Activated CD8-positive, alpha-beta memory T cell treated with anti-CD3 and anti-CD28 coated beads, Interleukin-2, amount 50 U/mL, for 1 hour (primary cell): ENCODE measurements around the gene ARHGEF16.

Experiments used
- DNase-seq: peaks from one replicate; pipeline ENCODE4 v3.0.0-alpha.2; 2020; ENCODE audit errors: extremely low read depth

ARHGEF16 gene

DNA sequence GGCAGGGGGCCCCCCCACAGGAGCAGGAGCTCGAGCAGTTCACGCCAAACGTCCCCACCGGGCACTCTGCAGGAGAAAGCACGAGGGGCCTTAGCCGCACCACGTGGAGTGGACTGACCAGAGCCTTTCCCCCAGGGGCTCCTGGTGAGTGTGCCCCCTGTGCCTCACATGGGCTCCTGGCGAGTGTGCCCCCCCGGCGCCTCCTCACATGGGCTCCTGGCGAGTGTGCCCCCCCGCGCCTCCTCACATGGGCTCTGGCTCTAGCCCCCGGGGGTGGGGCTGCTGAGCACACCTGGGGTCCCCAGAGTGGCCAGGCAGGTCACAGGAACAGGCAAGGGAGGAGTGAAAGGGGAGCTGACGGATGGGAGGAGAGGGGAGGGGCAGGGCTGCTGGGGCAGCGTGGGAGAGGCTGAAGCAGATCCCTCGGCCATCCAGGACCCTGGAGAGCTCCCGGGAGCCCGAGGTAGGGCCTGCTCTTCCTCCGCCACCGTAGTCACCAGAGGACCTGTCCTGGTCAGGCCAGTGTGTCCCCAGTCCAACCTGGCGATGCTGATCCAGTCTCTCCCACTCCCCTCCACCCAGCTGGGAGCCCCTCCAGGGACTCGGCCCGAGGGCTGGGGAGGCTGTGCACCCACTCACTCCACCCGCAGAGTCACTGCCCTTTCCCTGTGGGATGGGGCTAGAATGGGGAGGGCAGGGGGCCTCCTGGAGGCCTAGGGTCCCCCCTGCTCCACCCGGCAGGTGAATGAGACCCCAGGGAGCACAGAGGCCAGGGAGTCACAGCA lies 47.6 kb downstream of the ARHGEF16 start:
- DNase-seq, result no peak

DNA sequence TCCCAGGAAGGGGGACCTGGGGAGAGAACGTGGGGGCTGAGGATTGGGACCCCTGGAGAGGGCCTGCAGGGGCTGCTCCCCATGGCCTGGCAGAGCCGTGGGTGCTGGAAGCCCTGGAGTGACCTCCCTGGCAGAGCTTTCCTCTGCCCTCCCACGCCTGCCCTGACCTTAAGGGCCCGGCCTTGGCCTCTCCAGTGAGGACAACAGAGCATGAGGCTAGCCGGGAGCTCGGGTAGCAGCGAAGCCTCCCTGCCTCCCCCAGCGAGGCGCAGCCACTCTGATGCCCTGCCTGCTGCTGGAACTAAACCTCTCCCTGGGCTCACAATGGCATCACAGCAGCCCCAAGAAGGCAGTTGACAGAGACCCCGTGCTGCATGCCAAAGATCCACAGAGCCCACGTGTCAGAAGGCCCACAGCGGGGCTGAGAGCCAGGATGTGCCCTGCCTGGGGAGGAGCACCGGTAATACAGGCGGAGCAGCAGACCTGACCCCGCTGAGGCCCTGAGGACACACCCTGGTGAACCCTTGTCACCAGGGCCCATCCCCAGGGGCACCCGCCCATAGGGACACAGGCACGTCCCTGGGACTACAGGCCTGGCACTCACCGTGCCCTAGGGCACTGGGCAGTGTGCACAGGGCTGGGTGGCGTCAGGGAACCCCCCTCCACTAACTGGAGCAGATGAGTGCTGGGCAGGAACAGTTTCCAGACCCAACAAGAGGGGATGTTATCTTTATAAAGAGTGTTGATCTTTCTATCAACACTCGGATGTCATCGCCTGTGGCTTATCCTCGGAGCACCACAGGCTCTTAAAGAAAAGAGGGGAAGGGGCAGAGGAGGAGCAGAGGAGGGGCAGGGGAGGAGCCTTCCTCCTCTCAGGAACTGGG lies 48.4 kb downstream of the ARHGEF16 start:
- no peak for DNase-seq

DNA sequence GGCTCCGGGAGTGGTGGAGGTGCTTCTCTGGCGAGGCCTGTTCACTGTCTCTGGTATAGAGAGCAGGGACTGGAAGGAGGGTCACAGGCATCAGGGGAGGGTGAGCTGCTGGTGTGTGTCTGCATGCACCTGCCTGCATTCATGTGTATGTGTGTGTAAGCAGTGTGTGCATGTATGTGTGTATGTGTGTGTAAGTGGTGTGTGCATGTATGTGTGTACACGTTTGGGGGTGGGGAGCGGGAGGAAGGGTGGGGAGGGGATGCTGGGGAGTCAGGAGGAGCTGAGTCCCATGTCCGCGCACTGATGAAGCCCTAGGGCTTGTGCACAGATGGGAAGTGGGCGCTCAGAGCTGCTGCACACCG lies 49.0 kb downstream of the ARHGEF16 start:
- no peak for DNase-seq

DNA sequence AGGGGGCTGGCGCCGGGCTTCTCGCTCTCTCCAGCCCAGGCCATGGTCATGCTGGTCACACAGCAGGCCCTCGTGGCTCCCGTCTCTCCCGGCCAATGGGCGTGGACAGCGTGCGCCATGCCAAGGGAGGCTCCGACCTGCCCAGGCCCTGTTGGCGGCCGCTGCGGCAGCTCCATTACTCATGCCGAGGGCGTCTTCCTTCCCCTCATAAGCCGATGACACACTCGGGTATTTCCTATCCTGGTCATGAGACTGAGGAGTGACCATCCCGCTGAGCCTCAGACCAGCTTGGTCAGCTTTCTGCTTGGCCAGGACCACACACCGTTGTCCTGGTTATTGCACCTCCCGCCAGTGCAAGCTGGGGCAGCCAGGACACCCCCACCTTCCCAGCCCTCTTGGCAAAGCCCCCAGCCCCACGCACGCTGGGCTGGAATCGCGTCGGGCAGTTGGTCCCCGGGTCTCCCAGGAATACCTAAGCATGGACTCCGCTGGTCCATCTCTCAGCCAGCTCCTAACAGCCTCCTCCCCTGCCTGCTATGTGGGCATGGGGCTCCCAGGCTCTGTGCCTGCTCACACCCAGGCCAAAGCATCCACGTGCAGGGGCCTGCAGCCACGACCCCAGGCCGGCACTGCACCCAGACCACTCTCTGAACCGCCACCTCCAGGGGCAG lies 49.8 kb downstream of the ARHGEF16 start:
- no peak for DNase-seq

DNA sequence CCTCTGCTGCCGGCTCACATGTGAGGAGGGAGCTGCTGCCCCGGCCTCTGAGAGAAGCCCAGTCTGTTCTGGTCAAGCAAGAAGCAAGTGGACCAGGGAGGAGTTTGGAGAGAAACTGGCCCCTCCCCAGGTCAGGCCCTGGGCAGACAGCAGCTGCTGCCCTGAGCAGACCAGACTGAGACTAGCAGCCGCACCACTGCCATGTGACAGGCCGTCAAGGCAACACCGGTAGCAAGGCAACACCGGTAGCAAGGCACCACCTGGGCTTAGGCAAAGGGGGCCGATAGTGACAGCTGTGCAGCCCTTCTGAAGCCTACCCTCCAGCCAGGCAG lies 50.3 kb downstream of the ARHGEF16 start:
- no peak for DNase-seq

DNA sequence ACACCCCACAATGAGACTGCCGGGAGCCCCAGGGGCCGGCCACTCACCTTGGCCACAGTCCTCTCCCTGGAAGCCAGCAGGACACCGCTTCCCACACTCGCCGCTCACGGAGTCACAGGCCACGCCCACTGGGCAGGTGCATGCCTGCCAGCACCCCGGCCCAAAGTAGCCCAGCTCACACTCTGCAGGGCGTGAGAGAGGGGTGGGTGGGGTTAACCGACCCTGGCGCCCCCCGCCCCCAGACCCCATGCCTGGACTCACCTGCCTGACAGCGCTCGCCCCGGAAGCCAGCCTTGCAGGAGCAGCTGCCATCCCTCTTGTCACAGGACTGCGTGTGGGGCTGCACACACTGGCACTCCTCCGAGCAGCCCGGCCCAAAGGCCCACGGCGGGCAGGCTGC lies 50.7 kb downstream of the ARHGEF16 start:
- DNase-seq, result no peak

DNA sequence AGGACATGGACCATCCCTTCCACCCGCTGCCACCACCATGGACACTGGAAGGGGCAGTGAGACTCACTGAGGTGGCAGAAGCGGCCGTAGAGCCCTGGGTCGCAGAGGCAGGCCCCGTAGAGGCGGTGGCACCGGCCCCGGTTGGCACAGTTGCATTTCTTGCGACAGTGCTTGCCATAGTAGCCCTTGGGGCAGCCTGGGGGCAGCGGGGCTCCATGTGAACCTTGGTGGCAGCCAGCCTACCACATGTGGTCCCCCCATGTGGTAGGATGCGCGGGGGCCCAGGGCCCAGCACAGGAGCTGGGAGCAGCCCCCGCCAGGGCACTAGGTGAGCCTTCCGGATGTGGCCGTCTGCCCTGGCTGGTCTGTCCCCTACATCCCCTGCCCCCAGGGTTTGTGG lies 51.6 kb downstream of the ARHGEF16 start:
- no peak for DNase-seq

DNA sequence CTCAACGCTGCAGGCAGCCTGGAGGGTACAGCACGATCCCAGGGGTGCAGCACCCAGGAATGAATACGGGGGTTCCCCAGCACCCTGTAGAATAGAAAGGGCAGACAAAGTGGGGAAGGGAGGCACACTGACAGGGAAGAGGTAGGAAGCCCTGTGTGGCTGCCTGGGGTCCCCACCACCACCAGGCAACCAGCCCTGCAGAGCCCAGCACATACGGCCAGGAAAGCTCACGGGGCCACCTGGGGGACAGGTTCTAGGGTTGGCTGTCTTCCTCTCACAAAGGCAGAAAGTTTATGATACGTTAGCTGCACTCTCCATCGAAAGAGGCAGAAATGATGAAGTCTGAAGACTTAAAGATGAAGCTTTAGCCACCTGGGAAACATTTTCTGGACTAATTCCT lies 52.5 kb downstream of the ARHGEF16 start:
- no peak for DNase-seq

DNA sequence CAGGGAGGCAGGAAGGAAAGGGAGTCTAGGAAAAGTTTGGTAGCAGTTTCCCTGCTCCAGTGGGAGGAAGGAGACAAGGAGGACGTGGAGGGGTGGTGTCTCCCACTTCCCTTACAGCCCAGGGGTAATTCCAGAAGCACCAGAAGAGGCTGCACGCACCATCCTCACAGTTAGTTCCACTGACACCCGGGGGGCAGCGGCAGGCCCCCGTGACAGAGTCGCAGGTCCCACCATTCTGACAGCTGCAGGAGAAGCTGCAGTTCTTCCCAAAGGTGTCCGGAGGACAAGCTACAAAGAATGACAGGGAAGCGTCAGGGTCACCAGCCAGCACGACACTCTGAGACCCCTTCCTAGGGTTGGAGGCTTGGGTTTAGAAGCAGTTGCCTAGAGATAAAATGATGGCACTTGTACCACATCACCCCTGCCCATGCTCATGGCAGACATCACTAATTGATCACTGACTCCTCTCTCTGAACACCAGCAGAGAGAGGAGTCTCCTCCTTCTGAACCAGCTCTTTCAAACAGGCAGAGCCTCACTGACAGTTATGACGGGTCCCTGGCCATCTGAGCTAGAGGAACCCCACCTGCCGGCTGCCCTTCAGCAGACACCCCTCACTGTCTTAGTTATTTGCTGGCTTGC lies 53.3 kb downstream of the ARHGEF16 start:
- DNase-seq, result no peak

DNA sequence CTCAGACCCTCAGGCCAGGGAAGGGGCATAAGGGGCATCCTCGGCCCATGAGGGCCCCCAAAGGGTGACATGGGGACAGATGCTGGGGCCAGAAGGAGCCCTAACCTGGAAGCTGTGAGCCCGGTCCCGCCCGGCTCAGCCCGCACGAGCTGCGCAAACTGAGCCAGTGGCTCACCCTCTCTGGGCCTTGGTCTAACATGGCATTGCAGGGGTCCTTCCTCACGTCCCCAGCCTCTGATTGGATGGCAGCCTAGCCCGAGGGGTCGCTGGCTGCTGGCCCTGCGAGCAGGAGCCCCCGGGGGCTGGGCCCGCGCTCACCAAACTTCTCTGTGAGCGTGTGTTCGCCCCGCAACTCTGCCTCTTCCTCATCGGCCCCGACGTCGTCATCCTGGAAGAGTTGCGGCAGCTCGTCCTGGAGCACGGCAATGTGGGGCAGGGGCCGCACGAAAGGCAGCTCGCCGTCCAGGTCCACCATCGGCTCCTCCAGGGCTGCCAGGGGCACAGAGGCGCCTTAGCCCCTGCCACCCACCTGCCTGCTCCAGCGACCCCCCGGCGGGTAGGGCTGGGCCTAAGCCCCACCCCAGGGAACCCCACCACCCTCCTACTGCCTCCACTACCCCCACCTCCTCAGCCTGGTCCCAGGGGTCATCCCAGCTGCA lies 54.4 kb downstream of the ARHGEF16 start:
- no peak for DNase-seq

DNA sequence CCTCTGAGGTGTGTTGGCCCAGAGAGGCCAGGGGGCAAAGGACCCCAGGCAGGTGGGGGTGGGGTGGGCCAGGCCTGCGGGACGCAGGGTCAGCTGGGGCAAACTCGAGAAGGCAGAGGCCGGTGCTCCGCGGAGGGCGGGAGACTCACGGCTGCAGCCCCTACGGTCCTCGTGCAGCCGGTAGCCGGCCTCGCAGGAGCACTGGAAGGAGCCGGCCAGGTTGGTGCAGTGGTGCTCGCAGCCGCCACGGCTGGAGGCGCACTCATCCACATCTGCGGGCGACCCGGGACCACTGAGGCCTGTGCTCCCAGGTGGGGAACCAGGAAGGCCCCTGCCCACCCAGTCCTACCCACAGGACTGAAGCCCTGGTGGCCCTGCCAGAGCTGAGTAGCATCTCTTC lies 55.3 kb downstream of the ARHGEF16 start:
- DNase-seq, result no peak

DNA sequence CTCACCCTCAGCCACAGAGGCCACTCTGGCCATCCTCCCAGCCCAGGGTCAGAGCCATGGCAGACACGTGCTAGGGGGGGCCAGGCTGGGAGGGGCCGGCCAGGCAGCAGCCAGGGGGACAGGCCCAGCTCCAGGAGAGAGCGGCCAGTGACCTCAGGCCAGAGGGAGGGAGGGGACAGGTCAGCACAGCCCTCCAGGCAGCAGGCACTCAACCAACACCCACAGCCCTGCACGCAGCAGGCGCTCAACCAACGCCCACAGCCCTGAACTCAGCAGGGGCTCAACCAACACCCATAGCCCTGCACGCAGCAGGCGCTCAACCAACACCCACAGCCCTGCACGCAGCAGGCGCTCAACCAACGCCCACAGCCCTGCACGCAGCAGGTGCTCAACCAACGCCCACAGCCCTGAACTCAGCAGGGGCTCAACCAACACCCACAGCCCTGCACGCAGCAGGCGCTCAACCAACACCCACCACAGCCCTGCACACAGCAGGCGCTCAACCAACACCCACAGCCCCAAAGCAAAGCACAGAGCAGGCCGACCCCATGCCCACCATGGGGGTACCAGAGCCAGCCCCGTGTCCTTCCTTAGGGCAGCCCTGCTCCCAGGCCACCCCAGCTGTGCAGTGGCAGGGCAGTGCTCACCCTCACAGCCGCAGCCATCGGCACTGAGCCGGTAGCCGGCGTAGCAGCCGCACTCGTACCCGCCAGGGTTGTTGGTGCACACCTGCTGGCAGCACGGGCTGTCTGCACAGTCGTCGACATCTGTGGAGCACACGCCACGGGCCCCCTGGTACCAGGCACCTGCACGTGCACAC lies 55.9 kb downstream of the ARHGEF16 start:
- no peak for DNase-seq

DNA sequence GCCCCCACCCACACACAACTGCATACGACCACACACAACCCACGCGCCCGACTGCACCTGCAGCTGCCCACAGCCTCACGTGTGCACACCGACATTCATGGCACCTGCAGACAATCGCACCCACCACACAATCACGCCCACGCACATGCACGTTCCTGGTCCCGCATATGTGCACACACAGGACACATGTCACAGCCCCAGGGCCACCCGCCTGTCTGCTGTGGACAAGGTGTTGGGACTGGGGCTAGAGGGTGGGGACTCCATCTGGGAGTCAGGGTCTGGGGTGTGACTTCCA lies 56.4 kb downstream of the ARHGEF16 start:
- no peak for DNase-seq

DNA sequence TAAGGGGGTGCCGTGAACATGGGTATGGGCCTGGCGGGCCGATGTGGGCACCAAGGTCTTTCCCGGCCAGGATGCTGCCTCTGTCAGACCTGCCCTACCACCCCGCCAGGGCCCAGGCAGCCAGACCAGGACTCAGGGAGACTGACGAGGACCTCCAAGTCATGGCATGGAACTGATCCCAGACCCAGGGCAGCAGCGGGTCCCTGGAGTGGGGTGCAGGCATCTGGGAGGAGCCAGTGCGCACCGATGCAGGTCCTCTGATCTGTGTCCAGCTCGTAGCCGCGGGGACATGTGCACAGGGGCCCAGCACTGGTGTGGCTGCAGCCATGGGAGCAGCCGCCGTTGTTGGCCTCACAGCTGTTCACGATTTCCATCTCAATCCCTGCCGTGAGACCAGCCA lies 56.8 kb downstream of the ARHGEF16 start:
- no peak for DNase-seq

DNA sequence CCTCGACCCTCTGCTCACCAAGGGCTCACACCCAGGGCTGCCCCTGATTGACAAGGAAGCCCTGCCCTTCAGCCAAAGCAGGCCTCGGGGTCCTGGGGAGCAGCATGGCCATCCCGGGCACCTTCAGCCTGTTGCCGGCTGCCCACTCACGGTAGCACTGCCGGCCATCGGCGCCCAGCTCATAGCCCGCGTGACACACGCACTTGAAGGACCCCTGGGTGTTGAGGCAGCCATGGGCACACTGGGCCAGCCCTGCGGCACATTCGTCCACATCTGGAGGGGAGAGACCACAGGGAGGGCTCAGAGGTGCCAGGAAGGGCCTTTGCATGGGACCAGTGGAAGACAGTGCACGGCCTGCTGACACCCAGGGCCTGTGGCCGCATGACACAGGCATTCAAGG lies 57.4 kb downstream of the ARHGEF16 start:
- no peak for DNase-seq

DNA sequence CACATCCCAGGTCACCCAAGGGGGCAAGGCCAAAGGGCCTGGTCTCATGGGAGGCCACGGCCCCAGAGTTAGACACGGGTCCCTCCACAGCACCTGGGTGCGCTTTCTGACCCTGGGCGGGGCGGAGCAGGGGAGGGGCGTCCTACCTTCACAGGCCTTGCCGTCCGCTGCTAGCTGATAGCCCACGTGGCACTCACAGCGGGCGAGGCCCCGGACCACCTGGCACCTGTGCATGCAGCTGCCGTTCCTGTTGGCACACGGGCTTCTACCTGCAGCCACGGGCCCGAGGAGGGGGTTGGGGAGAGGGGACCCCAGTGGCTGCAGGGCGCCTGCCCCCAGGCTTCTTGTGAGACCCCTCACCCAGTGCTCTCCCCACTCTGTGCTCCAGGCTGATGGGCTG lies 59.9 kb downstream of the ARHGEF16 start:
- no peak for DNase-seq

DNA sequence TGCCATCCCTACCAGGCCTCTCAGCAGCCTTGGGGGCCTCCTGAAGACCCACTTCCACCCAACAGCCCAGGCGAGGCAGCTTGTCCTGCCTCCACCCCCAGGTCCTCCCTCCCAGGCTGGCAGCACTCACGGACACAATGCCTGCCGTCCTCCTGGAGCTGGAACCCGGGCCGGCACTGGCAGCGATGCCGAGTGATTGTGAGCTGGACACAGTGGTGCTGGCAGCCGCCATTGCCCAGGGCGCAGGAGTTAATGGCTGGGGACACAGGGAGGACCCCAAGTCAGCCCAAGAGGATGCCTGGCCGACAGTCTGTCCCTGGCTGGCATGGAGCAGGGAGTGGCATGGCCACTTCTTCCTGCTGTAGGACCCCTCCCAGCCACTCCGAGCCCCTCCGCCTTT lies 60.8 kb downstream of the ARHGEF16 start:
- no peak for DNase-seq

DNA sequence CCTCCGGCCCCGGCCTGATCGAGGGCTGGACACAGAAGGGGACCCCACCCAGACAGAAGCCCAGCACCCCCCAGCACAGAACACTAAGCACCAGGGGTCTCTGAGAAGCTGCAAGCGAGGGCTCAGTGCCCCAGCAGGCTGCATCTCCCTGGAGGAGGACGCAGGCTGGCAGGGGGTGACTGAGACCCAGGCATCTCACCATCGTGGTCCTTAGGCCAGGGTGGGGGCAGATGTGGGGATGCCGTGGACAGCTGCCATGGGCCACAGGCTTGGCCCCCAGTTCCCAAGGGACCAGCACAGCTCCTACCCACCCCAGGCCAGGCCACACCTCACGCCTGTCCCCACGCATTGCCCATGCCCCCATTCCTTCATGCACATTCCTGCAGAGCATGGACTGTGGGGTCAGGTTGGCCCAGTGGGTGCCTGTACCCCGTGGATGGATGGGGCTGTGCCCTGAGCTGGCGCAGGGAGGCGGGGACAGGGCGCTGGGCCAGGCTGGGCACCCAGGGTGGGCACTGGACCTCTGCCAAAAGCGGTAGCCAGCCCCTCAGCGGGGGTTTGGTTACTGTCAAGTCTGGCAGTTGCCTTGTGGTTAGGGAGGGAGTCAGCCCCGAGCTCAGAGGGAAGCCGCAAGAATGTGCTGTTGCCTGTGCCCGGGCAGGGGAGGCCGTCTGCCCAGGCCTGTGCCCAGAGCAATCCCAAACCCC lies 61.5 kb downstream of the ARHGEF16 start:
- no peak for DNase-seq

DNA sequence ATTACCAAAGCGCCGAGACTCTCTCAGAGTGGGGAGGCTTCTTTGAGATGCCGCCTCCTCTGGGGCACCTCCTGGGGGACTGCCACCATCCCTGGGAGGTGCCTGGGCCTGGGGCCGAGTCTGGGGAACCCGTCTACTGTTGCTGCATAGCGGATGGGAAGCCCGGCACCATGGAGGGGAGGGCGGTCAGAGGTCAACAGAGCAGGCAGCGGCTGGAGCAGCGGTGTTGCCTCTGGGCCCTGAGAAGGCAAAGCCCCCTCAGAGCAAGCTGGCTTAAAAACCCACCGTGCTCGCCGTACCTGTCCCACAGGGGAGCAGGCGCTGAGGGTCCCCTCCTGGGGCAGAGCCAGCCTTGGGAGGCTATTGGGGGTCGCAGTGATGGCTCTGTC lies 62.0 kb downstream of the ARHGEF16 start:
- no peak for DNase-seq

DNA sequence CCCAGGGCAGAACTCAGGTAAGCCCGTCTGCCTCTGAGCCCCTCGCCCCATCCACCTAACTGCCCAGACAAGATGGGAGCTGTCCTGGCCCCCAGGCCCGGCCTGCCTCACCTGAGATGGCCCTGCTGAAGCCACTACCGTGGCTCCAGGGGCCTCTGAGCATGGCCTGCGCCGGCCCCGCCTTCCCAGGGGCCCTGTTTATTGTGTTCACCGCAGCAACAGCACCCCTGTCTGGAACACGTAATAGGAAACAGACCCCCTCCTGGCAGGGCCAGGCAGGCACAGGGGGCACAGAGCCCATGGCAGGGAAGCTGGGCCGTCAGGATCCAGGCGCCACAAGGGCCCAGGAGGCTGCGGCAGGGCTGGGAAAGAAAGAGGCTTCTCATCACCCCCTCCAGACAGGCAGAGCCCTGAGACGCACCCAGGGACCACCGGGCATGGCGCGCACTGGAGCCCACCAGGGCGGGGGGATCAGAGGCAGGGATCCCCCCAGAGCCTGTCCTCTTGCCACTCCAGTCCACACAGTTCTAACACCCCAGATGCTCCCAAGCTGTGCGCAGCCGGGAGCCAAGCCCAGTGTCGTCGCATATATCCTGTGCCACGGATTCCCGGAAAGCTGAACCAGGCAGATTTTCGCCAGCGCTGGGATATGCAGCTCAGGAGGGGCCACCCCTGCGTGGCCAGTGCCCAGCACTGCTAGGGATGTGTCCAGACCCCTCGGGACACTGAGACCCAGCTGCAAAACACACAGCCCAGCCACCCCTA lies 62.6 kb downstream of the ARHGEF16 start:
- no peak for DNase-seq
